ENCODE results near the gene MYO1A. TPM values are rescaled to one million over a fixed set of nuclear protein-coding genes. Genes with fewer than 3 reads are reported as not detected.

The MYO1A gene
- not detected in 2 replicates for total RNA-seq (2014; rRNA removed; shearing (Covaris generic))
- not detected in 2 replicates for polyA plus RNA-seq (2015; cell fraction: cytosol; rRNA removed)
- 0.23 TPM in 1 of 2 replicates, not detected in the other for polyA plus RNA-seq (2015; cell fraction: nucleus; rRNA removed)

DNA sequence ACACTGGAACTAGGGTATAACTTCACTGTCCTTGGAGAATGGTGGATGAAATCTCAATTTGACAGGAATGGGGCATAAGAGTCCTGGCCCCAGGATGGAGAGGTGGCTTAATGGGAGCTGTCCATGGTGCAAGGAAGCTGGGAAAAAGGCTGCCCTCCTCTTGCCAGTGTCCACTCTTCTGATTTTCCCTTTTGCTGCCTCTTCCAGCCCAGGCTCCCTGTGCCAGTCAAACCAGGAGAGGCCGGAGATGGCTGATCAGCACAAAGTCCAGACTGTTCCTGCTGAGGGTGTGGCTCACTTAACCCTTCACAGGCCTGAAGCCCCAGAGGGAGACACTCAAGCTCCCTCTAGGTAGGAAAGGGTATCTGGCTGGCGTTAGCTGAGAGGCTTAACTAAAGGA lies at the start of gene MYO1A:
TSS of gene MYO1A (minus strand) at position 240 of the 400 bp plus-strand sequence. CDS start 1,806 bp downstream, outside the sequence.
- DNase-seq (ENCODE audit: low read depth, low spot score), result peak; percentile 6
- in situ Hi-C loops (cut with HindIII; ENCODE audit: low pct_unique_long_range_greater_than_20kb, low sequenced_read_pairs), result no loop called here

DNA sequence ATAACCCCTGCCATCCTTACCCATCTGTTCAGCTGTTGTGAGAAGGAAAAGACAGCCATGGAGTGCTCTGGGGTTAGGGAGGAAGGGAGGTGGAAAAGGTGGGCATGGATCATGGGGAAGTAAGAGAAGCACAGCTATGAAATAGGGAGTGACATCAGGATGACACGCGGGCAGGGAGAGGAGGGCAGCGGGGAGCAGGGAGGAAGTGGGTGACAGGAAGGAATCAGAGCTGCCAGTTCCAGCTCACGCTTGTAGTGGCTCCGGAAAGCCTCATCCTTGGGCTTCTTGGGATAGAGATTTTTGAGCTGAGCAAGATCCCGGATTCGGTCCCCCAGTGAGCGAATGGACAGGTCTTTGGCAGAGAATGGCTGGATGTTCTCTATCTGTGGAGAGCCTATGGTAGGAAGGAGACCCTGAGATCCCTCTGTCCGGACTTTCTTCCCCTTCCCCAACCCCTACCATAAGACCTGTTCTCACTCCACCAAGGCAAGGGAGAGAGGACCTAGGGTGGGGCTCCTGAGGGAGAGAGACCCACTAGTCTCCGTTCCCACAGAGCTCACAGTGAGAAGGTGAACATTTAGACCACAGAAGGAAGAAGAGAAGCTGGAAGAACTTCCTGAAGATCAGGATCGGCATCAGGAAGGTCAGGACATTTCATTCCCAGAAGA lies 49.3 kb upstream of the MYO1A start:
- no peak for DNase-seq (ENCODE audit: low read depth, low spot score)
- in situ Hi-C loops (cut with HindIII; ENCODE audit: low pct_unique_long_range_greater_than_20kb, low sequenced_read_pairs), result no loop called here

DNA sequence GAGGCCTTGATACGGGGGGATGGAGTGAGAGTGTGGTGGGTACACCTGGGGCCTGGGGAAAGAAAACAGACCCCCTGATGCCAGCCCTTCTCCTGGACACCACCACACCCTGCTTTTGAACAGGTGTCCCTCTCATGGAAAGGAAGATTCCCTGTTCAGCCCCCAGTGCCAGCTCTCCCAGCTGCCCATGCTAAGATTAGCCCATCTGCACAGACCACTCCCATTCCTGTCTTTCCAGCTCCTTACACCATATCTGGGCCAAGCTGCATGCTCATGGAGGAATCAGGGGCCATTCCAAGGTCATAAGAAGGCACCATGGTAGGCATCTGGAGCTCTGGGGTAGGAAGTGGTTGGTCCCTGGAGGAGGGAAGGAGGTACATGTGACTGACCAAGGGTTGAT lies 48.6 kb upstream of the MYO1A start:
- no peak for DNase-seq (ENCODE audit: low read depth, low spot score)
- in situ Hi-C loops (cut with HindIII; ENCODE audit: low pct_unique_long_range_greater_than_20kb, low sequenced_read_pairs), result no loop called here

DNA sequence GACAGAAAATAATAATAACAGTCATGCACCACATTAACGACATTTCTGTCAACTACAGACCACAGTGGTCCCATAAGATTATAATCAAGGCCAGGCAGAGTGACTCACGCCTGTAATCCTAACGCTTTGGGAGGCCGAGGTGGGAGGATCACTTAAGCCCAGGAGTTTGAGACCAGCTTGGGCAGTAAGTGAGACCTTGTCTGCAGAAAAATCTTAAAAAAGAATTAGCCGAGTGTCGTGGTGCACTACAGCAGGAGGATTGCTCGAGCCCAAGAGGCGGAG lies 47.6 kb upstream of the MYO1A start:
- no peak for DNase-seq (ENCODE audit: low read depth, low spot score)
- in situ Hi-C loops (cut with HindIII; ENCODE audit: low pct_unique_long_range_greater_than_20kb, low sequenced_read_pairs), result no loop called here

DNA sequence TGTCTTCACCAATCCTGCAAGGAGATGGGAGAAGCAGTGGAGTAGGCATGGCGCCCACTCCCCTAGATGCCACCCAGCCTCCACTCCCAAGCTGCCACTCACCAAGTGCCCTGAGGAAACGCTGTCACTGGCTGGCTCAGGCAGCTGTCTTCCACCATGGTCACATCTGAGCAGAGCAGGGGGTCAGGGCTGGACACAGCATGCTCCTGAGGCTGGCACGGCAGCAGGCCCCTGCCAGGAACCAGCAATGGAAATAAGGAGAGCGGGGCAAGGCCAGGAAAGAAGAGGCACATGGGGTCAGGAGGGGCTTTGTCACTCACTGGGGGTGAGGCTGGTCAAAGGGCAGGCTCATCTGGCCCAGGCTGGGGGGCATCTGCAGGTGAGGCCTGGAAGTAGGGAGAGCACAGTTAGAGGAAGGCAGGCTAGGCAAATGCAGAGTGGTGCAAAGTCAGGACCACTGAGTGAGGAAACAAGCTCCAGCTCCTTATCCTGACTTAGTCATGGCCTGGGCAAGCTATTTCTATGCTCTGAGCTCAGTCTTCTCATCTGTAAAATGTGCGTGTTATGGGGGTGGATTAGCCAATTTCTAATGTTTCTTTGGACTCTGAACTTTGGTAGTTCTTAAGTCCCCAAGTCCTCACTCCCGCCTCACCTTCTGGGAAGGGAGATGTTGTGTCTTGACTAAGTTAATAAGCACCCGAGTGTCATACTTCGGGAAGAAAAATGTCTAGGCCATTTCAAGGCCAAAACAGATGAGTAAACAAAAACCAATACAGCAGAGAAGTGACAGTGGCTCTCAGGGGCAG lies 47.0 kb upstream of the MYO1A start:
- DNase-seq (ENCODE audit: low read depth, low spot score), result no peak

DNA sequence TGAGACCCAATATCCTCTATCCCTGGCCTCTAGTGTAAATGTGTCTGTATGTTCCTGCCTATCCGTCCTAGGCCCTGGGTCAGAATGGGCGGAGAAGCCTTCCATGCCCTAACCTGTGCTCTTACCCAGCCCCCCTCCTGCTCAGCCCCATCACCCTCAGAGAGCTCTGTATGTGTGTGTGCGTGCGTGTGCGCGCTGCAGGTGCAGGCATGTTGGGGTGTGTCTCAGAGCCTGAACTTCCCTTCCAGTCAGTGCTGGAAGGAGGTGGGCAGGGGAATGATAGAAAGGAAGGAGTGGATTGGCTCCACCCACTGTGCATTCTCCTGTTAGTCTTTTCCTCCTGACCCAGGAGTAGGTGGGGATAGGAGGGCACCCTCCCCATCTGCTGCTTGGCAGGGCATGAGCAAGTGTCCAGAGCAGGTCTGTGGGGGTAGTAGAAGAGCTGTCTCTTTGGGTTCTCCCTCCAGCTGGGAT lies 46.2 kb upstream of the MYO1A start:
- DNase-seq (ENCODE audit: low read depth, low spot score), result peak; percentile 41
- in situ Hi-C loops (cut with HindIII; ENCODE audit: low pct_unique_long_range_greater_than_20kb, low sequenced_read_pairs), result no loop called here

More for the DNA sequence above, 47.0 kb upstream of the MYO1A start:
- in situ Hi-C loops (cut with HindIII; ENCODE audit: low pct_unique_long_range_greater_than_20kb, low sequenced_read_pairs), result no loop called here

DNA sequence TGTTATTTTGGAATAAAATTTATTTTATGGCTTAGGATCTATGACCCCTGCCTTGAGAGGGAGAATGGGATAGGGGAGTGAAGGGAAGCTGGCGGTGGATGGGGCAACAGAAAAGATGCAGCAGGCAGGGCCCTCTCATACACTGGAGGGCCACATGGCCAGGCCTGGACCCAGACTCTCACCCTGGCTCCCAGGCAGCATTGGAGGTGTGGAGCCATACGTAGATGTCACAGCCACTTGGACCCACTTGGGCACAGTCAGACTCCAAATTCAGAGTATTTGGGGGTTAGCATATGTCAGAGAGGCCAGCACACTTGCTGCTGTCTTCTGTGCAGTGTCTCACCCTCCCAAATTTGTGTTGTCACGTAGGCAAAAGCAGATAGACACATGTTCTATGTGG lies 45.5 kb upstream of the MYO1A start:
- DNase-seq (ENCODE audit: low read depth, low spot score), result no peak
- in situ Hi-C loops (cut with HindIII; ENCODE audit: low pct_unique_long_range_greater_than_20kb, low sequenced_read_pairs), result no loop called here

DNA sequence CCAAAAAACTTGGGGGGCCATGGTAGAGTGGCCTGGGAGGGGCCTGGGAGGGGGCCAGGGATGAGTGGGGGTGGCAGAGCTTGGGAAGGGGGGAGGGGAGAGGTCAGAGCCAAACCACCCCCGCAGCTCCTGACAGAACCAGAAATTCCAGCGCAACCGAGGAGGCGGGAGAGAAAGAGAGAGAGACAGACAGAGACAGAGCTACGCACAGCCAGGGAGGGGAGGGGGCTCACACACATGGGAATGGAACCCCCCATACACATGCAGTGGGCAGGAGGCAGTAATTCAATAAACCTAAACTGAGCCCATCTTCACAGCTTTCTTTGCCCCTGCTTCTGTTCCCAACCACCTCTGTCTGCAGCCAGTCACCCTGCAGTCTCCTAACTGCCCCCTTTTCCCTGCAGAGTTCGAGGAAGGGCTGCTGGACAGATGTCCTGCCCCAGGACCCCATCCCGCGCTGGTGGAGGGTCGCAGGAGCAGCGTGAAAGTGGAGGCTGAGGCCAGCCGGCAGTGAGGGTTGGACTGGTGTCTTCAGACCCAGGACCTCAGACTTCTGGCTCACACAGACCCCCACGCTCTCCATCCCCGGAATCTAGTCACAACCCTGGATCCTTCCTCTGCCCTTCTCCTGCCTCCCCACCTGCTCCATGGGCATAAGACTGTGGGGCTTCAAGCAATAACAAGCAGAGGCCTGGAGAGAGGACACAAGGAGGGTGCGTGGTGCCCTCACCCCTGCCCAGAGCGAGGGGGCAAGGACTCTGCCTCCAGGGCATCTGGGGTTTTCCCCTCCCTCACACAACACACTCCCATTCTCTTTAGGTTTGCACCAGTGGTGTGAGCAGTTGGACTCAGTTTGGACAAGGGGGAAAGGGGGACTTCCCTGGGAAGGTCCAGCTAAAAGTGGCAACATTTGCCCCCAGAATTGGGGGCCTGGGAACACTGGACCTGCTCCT lies 44.6 kb upstream of the MYO1A start:
- in situ Hi-C loops (cut with HindIII; ENCODE audit: low pct_unique_long_range_greater_than_20kb, low sequenced_read_pairs), result no loop called here
- no peak for DNase-seq (ENCODE audit: low read depth, low spot score)

DNA sequence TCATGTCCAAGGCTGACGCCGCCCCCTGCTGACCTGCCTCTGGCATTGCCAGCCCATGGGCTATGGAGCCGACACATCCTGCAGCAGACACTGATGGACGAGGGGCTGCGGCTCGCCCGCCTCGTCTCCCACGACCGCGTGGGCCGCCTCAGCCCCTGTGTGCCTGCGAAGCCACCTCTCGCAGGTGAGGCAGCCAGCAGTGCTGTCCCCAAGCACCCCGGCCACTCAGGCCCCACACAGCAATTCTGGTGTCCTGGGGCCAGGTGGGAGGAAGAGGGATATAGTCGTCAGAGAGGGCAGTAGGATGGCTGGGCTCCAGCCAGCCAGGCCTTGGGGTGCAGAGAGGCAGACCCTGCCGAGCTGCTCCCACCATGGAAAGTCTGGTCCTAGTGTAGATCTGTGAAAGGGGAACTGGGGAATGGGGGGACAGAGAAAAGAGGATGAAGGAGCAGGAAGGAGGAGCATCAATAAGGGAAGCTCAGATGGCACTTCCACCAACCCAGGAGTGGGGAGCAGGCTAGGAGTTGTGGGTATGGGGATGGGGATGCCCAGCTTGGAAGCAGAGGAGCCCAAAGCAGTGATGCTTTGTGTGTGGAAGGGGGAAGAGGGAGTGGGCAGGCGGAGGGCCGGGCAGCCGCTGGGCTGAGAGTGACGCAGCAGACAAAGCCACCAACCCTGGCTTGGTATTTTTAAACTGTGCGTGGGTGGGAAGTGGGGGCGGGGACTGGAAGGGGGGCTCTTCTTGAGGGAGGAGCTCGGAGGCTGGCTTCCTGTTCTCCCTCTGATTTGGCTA lies 43.7 kb upstream of the MYO1A start:
- peak; percentile 62 for DNase-seq (ENCODE audit: low read depth, low spot score)

DNA sequence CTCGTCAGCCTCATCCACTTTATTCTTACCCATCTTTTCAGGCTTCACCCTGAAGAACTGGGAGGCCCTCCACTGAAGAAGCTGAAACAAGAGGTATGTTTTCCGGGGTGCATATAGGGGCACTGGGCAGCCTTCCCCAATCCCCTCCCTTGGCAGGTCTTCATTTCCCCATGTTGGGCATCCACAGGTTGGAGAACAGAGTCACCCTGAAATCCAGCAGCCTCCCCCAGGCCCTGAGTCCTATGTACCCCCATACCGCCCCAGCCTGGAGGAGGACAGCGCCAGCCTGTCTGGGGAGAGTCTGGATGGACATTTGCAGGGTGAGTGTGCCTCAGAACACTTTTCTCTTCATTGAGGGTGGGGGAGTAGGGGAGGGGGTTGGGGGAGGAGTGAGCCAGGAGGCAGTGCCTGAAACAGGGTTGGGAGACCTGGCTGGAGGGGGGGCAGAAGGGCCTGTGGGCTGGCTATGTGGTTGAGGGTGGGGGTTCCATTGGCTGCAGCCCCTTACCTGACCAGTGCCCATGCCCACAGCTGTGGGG lies 43.0 kb upstream of the MYO1A start:
- in situ Hi-C loops (cut with HindIII; ENCODE audit: low pct_unique_long_range_greater_than_20kb, low sequenced_read_pairs), result no loop called here
- DNase-seq (ENCODE audit: low read depth, low spot score), result no peak

More for the DNA sequence above, 43.7 kb upstream of the MYO1A start:
- in situ Hi-C loops (cut with HindIII; ENCODE audit: low pct_unique_long_range_greater_than_20kb, low sequenced_read_pairs), result no loop called here

DNA sequence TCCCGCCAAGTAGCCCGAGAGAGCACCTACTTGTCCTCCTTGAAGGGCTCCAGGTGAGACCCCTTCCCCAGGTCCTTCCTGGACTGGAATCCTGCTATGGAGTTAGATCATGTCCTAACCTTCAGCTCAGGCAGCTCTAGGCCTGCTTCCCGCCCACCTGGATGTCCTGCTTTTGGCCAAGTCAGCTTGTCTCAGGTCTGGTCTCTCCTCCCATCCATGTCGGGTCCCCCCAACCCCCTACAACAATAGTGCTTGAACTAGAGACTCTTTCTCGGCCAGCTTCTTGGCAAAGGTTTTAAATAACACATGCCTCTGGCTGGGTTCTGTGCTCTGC lies 42.6 kb upstream of the MYO1A start:
- in situ Hi-C loops (cut with HindIII; ENCODE audit: low pct_unique_long_range_greater_than_20kb, low sequenced_read_pairs), result no loop called here
- DNase-seq (ENCODE audit: low read depth, low spot score), result no peak

DNA sequence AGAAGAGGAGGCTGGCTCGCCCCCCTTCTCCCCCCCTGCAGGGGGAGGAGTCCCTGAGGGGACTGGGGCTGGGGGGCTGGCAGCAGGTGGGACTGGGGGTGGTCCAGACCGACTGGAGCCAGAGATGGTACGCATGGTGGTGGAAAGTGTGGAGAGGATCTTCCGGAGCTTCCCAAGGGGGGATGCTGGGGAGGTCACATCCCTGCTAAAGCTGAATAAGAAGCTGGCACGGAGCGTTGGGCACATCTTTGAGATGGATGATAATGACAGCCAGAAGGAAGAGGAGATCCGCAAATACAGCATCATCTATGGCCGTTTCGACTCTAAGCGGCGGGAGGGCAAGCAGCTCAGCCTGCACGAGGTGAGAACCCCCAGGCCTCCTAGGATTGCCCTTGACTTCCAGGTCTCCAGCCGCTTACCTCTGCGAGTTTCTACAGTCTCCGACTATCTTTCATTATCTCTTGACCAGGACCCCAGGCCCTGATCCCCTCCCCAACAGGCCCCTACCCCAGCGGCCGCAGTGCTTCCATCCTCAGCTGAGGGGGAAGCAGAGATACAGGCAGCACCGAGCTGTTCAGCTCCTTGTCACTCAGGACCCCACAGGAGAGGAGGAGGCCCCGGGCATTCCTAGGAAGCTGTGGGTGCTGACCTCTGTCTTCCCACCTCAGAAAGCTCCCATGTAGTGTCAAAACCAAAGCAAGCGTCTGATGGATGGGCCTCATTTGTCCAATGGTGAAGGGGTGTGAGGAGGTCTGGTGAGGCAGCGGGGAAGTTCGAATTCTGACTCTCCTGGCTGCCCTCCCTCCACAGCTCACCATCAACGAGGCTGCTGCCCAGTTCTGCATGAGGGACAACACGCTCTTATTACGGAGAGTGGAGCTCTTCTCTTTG lies 42.0 kb upstream of the MYO1A start:
- in situ Hi-C loops (cut with HindIII; ENCODE audit: low pct_unique_long_range_greater_than_20kb, low sequenced_read_pairs), result no loop called here
- no peak for DNase-seq (ENCODE audit: low read depth, low spot score)

DNA sequence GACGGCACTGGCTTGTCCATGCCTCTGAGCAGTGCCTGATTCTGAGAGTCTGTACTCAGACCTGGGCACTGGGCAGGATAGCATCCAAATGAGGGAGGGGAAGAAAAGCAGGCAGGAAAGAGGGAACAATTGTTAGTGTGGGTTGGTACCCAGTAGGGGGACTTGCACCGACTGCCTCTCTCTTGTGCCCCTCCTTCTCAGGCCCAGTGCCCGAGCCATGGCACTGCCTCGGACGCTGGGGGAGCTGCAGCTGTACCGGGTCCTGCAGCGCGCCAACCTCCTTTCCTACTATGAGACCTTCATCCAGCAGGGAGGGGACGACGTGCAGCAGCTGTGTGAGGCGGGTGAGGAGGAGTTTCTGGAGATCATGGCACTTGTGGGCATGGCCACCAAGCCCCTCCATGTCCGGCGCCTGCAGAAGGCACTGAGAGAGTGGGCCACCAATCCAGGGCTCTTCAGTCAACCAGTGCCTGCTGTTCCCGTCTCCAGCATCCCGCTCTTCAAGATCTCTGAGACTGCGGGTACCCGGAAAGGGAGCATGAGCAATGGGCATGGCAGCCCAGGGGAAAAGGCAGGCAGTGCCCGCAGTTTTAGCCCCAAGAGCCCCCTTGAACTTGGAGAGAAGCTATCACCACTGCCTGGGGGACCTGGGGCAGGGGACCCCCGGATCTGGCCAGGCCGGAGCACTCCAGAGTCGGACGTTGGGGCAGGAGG lies 41.2 kb upstream of the MYO1A start:
- peak; percentile 16 for DNase-seq (ENCODE audit: low read depth, low spot score)
- in situ Hi-C loops (cut with HindIII; ENCODE audit: low pct_unique_long_range_greater_than_20kb, low sequenced_read_pairs), result no loop called here

DNA sequence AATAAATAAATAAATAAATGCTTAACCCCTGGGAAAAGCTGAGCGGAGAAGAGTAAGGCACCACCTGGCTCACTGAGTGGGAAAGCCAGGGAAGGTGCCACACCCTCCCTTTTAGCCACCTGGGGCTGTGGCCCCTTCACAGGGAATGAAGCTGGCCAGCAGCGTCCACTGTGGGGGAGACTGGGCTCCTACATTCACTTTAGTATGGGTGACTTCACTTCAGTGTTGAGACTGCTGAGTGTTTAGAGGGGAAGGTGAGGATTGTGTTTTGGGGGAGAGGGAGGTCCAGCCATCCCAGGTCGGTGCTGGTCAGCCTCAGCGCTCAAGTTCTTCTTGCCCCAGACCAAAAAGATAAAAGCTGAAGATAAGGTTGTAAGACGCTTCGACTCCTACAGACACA lies 40.6 kb upstream of the MYO1A start:
- in situ Hi-C loops (cut with HindIII; ENCODE audit: low pct_unique_long_range_greater_than_20kb, low sequenced_read_pairs), result no loop called here
- no peak for DNase-seq (ENCODE audit: low read depth, low spot score)
